HCT116 (cell line): Measurements from ENCODE around the gene TBC1D13.

Experiments used
- EZH2 ChIP-seq: fragments of 200-600 bp; sonication (generic); IDR thresholded peaks from 2 replicates; pipeline ENCODE4 v1.6.1; 2017; ENCODE audit warnings: antibody characterized with exemption, mixed run types
- EZH2phosphoT487 ChIP-seq: fragments of 200-600 bp; IDR thresholded peaks from 2 replicates; pipeline ENCODE4 v1.6.1; 2018; ENCODE audit warnings: antibody characterized with exemption, borderline replicate concordance
- JUND ChIP-seq: IDR thresholded peaks from 2 replicates; pipeline ENCODE4 v1.6.1; 2012
- POLR2AphosphoS5 ChIP-seq: IDR thresholded peaks from 2 replicates; pipeline ENCODE4 v1.6.1; 2011; ENCODE audit warnings: mild to moderate bottlenecking, low read depth, low read length, moderate library complexity
- SRF ChIP-seq: IDR thresholded peaks from 2 replicates; pipeline ENCODE4 v1.6.1; 2012; ENCODE audit warnings: low read depth
- TF ChIP-seq, protein P1 (sequence below), 3 experiments: fragments of 200-600 bp in 1 of 3; sonication (generic) in 1 of 3; IDR thresholded peaks in 2 of 3; conservative IDR thresholded peaks in 1 of 3; 2 replicates each; pipeline ENCODE4 v1.5.1; 2012 to 2017; ENCODE audit warnings: low read depth in 2 of 3, low read length in 2 of 3, antibody characterized with exemption in 1 of 3, borderline replicate concordance in 1 of 3, control low read depth in 1 of 3, mild to moderate bottlenecking in 1 of 3, mixed read lengths in 1 of 3, mixed run types in 1 of 3, moderate library complexity in 1 of 3; ENCODE audit not compliant: insufficient read depth in 1 of 3

- TF ChIP-seq SRF (no peak), EZH2phosphoT487 (no peak), POLR2AphosphoS5 (no peak), EZH2 (no peak), JUND (no peak)
- TF ChIP-seq, protein P1, sequence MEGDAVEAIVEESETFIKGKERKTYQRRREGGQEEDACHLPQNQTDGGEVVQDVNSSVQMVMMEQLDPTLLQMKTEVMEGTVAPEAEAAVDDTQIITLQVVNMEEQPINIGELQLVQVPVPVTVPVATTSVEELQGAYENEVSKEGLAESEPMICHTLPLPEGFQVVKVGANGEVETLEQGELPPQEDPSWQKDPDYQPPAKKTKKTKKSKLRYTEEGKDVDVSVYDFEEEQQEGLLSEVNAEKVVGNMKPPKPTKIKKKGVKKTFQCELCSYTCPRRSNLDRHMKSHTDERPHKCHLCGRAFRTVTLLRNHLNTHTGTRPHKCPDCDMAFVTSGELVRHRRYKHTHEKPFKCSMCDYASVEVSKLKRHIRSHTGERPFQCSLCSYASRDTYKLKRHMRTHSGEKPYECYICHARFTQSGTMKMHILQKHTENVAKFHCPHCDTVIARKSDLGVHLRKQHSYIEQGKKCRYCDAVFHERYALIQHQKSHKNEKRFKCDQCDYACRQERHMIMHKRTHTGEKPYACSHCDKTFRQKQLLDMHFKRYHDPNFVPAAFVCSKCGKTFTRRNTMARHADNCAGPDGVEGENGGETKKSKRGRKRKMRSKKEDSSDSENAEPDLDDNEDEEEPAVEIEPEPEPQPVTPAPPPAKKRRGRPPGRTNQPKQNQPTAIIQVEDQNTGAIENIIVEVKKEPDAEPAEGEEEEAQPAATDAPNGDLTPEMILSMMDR (IDR thresholded peaks at IDR 0.05 in 2 of 3, conservative IDR thresholded peaks at IDR 0.05 in 1 of 3; ENCODE audit: borderline replicate concordance in 1 of 3, insufficient read depth in 1 of 3, low read depth in 2 of 3, low read length in 2 of 3), result peak in 1 of 3 experiments; percentile 17; a peak in 2 of 6 replicates
Measured at GRCh38 chr9:128764361-128764760, 22.7 kb upstream of the TBC1D13 start.
